Ishikawa (cell line): ENCODE results near the gene SLC9C2.

Experiments used
- EP300 ChIP-seq: IDR thresholded peaks from 2 replicates; pipeline ENCODE4 v1.6.1; 2012; ENCODE audit warnings: borderline replicate concordance
- RAD21 ChIP-seq: IDR thresholded peaks from 2 replicates; pipeline ENCODE4 v1.6.1; 2012; ENCODE audit warnings: low read depth
- USF1 ChIP-seq: IDR thresholded peaks from 2 replicates; pipeline ENCODE4 v1.6.1; 2012

- TF ChIP-seq RAD21, result no peak
- no peak for TF ChIP-seq EP300
- TF ChIP-seq USF1, result no peak
Observed at GRCh38 chr1:173573596-173573995, 29.3 kb downstream of the SLC9C2 start.
